ENCODE results near the gene ALKBH3. TPM values are rescaled to one million over a fixed set of nuclear protein-coding genes. Genes with fewer than 3 reads are reported as not detected.

Gene ALKBH3
- polyA plus RNA-seq, 1 of the 3 experiments (the other 2 are of a cell fraction) = 27.0 TPM

- TF ChIP-seq IRF3 (IDR thresholded peaks at IDR 0.05; ENCODE audit: low read depth, low read length) = no peak
- TF ChIP-seq SIN3A (IDR thresholded peaks at IDR 0.05; ENCODE audit: borderline replicate concordance, low read depth, low read length) = no peak
- TF ChIP-seq FOSL2 (IDR thresholded peaks at IDR 0.05; ENCODE audit: borderline replicate concordance, low read depth) = no peak
- peak in 1 of 2 experiments; percentile 87; a peak in 2 of 4 replicates for TF ChIP-seq EP300 (IDR thresholded peaks at IDR 0.05; ENCODE audit: borderline replicate concordance in 1 of 2, low read depth in 1 of 2, low read length in 1 of 2)
- no peak for TF ChIP-seq CTCF (IDR thresholded peaks at IDR 0.05)
- peak; percentile 77 for TF ChIP-seq RCOR1 (IDR thresholded peaks at IDR 0.05; ENCODE audit: low read length)
- TF ChIP-seq GATA2 (CRISPR knock-in tag; IDR thresholded peaks at IDR 0.05) = peak; percentile 63; the same call in 1 of the 2 replicates
- peak; percentile 30; the same call in 1 of the 2 replicates for TF ChIP-seq RAD21 (IDR thresholded peaks at IDR 0.05; ENCODE audit: low read length)
- peak; percentile 50 for TF ChIP-seq CHD2 (IDR thresholded peaks at IDR 0.05; ENCODE audit: low read length, partially characterized antibody)
- no peak for TF ChIP-seq JUND (IDR thresholded peaks at IDR 0.05)
These were observed 41.6 kb downstream of the ALKBH3 start (continued) for GRCh38 chr11:43922295-43922648.

- POLR2A ChIA-PET = interaction anchor here (0.8 to 9.1 kb wide), 6 partner anchors 17 to 30 kb away, joined by 3 to 213 read pairs (median 8); partner anchors contain the start of gene C11orf96
- H3F3A ChIP-seq (replicated peaks; ENCODE audit: insufficient read depth) = peaks cover 6% of the 10 kb centered on the region
- H3K4me3 ChIP-seq (ENCODE audit: low read depth in 2 of 2, low read length in 1 of 2) = no peak overlapping the region
- H4K20me1 ChIP-seq (ENCODE audit: insufficient read depth) = peaks cover 4% of the 10 kb centered on the region; the same call in 1 of the 2 replicates
- no peak for DNase-seq
- H3K9ac ChIP-seq = no peak overlapping the region
- no peak for TF ChIP-seq FOXJ3 (CRISPR knock-in tag; IDR thresholded peaks at IDR 0.05)
- no peak for TF ChIP-seq ZBTB33 (IDR thresholded peaks at IDR 0.05; ENCODE audit: borderline replicate concordance, low read depth)
- no peak for TF ChIP-seq USF1 (IDR thresholded peaks at IDR 0.05; ENCODE audit: borderline replicate concordance, low read depth)
- no peak for TF ChIP-seq ELF1 (IDR thresholded peaks at IDR 0.05)
- no peak for TF ChIP-seq REST (IDR thresholded peaks at IDR 0.05; ENCODE audit: low read depth, low read length)
- TF ChIP-seq RAD21 (IDR thresholded peaks at IDR 0.05; ENCODE audit: low read length) = no peak
- no peak for TF ChIP-seq TCF12 (IDR thresholded peaks at IDR 0.05)
- no peak for TF ChIP-seq TAF1 (IDR thresholded peaks at IDR 0.05; ENCODE audit: borderline replicate concordance, low read depth, low read length)
- TF ChIP-seq USF2 (IDR thresholded peaks at IDR 0.05; ENCODE audit: borderline replicate concordance, low read depth, low read length) = no peak
- TF ChIP-seq GABPA (IDR thresholded peaks at IDR 0.05; ENCODE audit: low read depth) = no peak
- TF ChIP-seq RXRA (IDR thresholded peaks at IDR 0.05; ENCODE audit: borderline replicate concordance, low read depth) = no peak
- no peak overlapping the region for H2AFZ ChIP-seq (ENCODE audit: low read depth)
- H3K4me2 ChIP-seq = no peak overlapping the region
- WGBS (ENCODE audit: low lambda C conversion rate) = 91% methylated on average over 6 of the region's 6 CpGs
- H3K27me3 ChIP-seq (ENCODE audit: insufficient read depth) = no peaks in the 10 kb centered on the region
- CTCF ChIA-PET = interaction anchor here (0.6 to 15.0 kb wide), 9 partner anchors 8 to 119 kb away, joined by 3 to 222 read pairs (median 5); partner anchors contain the start of gene C11orf96
- H3K9me3 ChIP-seq = no peaks in the 10 kb centered on the region
- peaks cover 4 to 86% of the 10 kb centered on the region in 2 experiments; a peak in 3 of 4 replicates for H3K4me1 ChIP-seq (ENCODE audit: control insufficient read depth in 1 of 2, insufficient read depth in 2 of 2, low read depth in 1 of 2, low read length in 1 of 2)
- peaks cover 18 to 37% of the 10 kb centered on the region in 2 experiments for H3K36me3 ChIP-seq (replicated peaks in 1 of 2; ENCODE audit: control insufficient read depth in 1 of 2, insufficient read depth in 2 of 2, low read length in 1 of 2)
- no peaks in the 10 kb centered on the region for H3K9me2 ChIP-seq
- H3K79me2 ChIP-seq (ENCODE audit: insufficient read depth) = no peaks in the 10 kb centered on the region
- peak overlapping the region in 1 of 2 experiments; percentile 100; a peak in 2 of 4 replicates for H3K27ac ChIP-seq (ENCODE audit: low read depth in 2 of 2, low read length in 1 of 2)
These were observed 42.2 kb downstream of the ALKBH3 start for GRCh38 chr11:43922744-43923405.

All from SK-N-SH (cell line).